Testis (tissue), 2 donors: ENCODE data around the gene ENAH.

ENCODE experiments used
- POLR2A ChIP-seq: fragments of 450-650 bp; IDR thresholded peaks from one replicate; pipeline ENCODE4 v1.6.1; 2017; ENCODE audit warnings: antibody characterized with exemption, mild to moderate bottlenecking, moderate library complexity
- TF ChIP-seq, protein P1 (sequence below), 3 experiments: fragments of 450-650 bp in 2 of 3; fragments of 200-600 bp in 1 of 3; sonication (generic) in 1 of 3; IDR thresholded peaks; one replicate each; pipeline ENCODE4 v1.5.1; 2016 to 2019; ENCODE audit warnings: antibody characterized with exemption in 3 of 3, mild to moderate bottlenecking in 2 of 3, moderate library complexity in 1 of 3

DNA sequence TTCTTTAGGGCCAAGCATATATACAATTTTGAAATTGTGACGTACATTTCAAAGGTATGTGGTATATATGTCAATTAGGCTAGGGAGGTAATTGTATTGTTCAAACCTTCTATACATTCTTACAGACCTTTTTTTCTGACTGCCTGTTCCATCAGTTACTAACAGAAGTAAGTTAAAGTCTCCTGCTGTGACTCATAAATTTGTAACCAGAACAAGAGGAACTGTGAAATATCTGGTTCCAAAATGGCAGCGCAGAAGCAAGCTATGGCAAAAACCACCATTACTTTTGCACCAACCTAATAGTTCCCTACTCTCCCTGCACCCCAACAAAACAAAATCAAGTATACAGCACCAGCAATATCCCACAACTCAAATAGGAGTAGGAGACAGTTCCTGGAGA lies 93.6 kb downstream of the ENAH start:
- TF ChIP-seq, protein P1, sequence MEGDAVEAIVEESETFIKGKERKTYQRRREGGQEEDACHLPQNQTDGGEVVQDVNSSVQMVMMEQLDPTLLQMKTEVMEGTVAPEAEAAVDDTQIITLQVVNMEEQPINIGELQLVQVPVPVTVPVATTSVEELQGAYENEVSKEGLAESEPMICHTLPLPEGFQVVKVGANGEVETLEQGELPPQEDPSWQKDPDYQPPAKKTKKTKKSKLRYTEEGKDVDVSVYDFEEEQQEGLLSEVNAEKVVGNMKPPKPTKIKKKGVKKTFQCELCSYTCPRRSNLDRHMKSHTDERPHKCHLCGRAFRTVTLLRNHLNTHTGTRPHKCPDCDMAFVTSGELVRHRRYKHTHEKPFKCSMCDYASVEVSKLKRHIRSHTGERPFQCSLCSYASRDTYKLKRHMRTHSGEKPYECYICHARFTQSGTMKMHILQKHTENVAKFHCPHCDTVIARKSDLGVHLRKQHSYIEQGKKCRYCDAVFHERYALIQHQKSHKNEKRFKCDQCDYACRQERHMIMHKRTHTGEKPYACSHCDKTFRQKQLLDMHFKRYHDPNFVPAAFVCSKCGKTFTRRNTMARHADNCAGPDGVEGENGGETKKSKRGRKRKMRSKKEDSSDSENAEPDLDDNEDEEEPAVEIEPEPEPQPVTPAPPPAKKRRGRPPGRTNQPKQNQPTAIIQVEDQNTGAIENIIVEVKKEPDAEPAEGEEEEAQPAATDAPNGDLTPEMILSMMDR (IDR thresholded peaks at IDR 0.05) = no peak
- TF ChIP-seq POLR2A = no peak
